NCI-H146 treated with DMSO at 0.1 percent for 48 hours (cell line): ENCODE measurements around the gene SHC3.

Experiments used
- DNase-seq: peaks from one replicate; lab custom pipeline; 2025; ENCODE audit not compliant: unreplicated experiment; lab: John Stamatoyannopoulos, UW

Gene SHC3

DNA sequence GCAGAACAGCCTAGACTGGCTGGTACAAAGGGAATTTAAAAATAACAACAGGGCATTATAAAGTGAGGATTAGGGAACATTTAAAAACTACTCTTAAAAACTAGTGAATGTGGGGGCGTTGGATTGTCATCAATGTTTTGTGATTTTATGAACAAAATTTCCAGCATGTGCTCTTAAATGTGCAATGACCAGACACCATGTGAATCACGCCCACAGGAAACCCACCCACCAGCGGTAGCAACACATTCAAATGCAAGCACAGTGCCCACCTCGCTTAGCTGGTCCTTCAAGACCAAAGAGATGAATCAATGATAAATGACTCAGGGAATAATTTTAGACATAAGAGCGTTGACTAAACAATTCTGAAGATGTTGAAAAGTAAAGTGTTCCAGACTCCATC, 146.4 kb downstream of the SHC3 start:
- DNase-seq, result no peak

DNA sequence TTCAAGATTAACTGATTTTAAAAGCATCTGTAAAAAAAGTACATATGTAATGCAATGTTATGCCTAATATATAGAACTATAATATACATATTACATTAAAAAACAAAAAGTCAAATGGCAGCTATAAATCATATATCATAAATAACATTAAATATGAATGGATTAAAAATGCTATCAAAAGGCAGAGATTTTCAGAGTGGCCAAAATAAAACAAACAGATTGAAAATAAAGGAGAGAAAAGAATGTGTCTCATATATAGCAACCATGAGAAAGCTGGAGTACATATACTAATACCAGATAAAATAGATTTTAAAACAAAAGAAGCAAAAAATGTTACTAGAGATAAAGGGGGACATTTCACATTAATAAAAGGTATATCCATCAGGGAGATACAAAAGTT, 148.8 kb downstream of the SHC3 start:
- no peak for DNase-seq

DNA sequence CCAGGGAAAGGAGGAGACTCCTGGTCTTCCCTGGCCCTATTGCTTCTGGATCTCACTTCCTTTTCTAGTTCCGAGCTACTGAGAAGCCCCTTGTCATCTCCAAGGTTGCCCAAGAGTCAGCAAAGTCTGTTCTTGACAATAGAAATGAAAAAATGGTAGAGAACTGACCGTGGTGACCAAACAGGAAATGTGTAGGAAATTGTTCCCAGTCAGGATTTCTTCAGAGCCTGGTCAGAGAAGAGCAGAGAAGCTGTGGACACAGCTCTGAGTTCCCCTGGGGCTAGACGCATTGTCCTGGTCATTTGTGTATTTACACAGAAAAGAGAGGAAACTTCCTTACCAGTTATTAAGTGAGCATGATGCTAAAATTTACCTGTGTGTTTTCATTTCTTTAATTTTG, 151.7 kb downstream of the SHC3 start:
- no peak for DNase-seq

DNA sequence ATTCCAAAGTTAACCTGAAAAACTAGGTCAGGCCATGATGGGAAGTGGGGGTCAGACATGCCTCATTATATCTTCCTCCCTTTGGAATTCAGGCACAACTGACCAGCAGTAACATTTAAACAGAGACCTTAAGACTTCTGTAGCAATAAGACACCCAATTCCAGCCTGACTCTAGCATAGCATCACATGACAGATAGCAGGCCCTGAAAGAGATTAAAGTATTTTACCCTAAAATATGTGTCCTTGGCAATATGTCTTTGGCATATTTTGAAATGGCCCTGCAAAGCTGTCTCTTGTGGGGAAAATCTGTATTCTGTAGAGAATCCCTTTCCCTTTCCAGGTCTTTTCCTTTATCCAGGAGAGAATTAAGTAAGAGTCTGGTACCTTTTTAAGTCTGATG, 153.1 kb downstream of the SHC3 start:
- DNase-seq, result no peak

DNA sequence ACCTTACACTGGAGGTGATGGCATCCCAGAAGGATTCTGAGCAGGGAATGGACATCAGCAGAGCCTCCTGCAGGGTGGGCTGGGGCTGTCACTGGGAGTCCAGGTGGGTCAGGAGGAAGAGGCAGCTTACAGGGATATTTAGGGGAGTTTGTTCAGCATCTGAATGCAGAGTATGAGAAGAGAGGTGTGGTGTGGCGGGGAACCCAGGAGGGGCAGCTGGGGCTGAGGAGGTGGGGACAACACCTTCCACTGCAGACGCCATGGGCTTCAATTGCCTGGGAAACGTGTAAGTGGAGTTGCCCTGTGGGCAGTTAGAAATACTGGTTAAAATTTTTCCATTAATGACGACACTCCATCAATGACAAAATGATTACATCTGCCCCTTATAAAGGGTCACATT, 153.9 kb downstream of the SHC3 start:
- DNase-seq, result no peak

DNA sequence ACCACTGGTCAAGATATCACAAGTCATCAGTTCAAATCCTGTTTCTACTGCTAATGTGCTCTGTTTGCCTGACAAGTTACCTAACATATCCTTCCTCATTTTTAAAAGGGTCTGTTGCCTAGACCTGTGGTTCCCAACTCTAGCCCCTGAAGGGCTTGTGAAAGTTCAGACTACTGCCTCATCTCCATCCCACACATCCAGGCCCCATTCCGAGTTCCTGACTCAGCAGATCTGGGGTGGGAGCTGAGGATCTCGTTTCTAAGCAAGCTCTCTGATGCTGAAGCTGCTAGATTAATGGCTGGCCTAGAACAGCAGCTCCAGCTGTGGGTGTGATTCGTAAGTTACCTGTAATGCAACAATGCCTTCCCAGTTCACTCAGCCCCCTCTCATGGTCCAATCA, 154.9 kb downstream of the SHC3 start:
- no peak for DNase-seq

DNA sequence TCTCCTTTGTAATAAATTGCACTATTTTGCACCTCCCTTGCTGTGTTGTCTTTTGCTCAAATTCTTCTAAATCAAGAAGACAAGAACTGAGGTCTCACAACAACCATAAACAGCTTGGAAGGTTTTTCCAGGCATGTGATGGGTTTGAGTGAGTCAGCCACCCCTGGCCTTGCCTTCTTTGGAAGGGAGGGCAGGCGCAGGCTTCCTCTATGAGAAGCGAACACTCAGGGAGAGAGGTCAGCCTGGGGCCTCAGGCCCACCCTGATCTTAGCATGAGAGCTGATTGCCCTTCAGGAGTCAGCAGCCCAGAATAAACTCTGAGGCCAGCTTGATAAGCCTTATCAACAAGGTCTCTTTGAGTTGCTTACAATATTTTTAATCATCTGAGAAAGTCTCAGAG, 155.7 kb downstream of the SHC3 start:
- DNase-seq, result no peak

DNA sequence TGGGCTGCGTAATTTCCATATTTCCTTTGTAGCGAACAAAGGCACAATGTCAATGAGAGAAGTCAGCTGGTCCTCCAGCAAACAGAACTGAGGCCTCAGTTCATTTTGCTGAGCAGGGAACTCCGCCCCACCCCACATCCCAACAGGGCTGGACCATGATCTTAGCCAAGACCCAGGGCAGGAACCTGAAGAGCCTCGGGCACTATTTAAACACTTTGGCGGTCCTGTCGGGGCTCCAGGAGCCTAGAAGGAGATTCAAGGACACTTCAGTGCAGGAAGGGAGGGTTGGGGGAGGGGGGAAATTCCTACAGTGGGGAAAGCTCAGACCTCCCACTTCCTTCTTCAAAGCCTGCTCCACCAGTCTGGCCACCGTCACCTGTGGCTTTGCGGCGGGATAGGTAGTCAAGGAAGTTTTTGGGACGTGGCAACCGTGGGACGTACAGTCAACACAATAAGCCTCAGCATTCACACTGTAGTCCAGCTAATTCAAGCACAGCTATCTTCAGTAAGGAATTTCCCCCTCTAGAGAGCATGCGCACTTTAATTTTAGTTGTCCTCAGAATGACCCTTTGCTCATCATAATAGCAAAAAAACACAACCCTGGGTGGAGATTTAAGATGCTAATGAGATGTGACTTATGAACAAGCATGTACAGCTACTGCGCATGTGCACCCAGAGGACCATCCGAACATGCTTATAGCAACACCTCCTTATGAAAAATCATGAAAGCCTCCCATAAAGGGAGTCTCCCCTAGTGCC, 156.4 kb downstream of the SHC3 start:
- no peak for DNase-seq

DNA sequence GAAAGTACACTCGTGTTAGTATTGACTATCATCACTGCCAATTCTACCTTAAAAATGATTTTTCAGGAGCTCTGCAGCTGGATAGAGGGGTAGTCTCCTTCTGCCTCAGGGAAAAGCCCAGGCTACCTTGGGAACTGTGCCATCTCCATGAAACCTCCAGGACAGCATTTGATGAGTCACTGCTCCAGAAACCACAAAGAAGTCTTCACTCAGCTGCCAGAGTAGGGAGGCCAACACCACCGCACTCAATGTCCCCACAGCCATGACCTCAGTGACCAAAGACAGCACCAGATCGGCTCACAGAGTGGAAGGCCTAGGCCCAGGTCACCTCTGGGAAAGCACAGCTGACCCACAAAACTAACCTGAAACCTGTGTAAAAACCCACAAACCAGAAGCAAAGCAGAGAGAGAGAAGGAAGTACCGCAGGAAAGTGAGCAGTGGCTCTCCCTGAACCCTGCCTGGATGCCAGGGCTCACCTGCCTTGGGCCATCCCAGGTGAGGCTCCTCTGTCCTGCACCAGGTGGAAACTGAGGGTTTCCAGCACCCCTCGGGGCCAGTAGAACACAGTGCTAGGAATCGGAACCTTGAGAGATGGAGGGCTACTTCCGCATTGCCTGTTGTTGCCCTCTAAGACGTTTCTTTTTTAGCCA, 157.3 kb downstream of the SHC3 start:
- DNase-seq, result no peak

DNA sequence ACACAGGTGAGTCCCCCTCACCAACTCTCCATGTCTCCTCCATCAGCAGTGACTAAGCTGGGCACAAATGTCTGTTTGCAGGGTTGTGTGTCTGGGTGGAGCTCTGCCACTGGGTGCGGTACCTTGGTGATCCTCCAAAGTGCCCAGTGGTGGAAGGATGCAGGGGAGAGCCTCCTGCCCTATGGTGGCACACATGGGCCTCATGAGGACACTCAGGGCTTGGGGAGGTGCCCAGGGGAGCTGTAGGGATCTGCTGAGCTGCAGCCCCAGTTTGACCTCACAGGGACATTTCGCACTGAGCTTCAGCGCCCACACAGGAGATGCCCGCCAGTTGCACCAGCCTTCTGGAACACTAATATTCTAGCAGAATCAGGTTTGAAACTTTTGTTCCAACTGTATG, 157.9 kb downstream of the SHC3 start:
- DNase-seq, result no peak

DNA sequence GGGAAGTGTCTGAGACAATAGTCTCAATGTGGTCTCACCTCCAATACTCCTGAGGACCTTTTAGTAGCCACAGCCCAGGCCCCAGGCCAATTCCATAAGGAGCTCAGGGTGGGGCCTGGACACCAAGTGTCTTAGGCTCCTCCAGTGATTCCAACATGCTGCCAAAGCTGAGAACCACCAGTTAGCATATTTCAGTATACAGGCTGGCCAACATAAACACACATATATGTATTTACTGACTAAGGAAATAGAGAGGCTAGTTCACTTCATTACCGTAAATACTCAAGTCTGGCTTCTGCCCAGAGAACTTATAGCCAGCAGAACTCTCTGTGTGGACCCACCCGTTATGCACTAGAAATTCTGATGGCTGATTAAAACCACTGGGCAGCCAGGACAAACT, 163.3 kb downstream of the SHC3 start:
- no peak for DNase-seq

DNA sequence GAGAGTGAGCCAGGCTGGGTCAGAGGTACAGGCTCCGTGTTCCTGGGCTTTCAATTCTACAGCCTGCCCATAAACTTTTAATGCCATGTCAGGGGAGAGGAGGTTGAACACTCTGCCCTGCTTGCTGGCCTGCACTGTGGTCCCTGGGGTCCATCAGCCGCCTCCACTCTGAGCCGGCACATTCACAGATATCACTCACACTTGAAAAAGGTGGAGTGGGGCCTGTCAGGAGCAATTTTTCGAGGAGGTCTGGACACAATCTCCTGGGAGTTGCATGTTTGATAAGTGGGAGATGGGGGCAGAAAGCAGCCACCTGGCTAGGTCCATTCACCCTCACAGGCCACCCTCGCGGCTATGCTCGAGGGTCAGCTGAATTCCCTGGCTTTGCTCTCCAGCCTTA, 164.5 kb downstream of the SHC3 start:
- no peak for DNase-seq

DNA sequence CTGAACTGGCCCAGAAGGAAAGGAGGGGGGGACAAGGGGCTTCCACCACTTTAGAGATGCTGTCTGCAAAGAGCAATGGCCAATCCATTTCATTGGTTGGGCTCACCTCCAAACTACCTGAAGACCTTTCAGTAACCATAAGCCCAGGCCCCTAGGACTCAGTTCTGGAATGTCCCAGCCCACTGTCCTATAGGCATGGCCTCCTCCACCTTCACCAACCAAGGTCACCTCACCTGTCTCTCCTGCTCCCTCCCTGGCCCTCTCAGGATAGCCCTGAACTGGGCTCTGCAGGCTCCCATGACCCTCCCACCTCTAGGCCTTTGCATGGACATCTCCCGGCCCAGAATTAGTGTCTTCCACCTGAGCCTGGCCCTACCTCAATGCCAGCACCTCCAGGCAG, 165.0 kb downstream of the SHC3 start:
- DNase-seq, result no peak

DNA sequence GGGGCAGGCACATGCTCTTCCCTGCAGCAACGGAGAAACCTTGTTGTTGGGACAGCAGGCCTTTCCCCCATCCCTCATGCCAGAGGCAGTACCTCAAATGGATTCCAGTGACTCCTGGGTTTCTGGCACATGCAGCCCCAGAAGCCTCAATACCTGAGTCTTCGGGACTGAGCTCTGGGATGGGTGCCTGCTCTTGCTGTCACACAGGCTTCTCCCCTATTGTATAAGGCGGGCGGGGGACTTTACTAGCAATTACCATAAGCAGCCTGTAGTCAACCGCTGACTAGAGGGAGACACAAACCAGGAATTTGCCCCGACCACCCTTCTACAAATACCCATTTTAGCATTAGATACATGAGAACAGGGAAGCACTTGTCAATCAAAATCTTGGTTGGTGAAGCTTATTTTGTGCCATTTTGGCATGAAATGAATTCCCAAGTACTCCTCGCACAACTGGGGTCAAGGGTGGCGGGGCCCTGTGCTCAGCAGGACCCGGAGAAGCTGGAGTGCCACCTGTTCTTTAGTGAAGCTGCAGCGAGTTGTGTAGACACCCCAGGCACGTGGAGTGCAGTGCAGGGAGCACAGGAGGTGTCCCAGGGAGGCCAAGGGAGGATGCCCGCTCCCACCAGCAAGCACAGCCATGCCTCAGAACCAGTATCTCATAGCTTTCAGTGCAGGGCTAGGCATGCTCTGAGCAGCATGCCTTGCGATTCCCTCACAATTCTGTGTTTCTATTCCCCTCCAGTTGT, 166.2 kb downstream of the SHC3 start:
- DNase-seq, result no peak

DNA sequence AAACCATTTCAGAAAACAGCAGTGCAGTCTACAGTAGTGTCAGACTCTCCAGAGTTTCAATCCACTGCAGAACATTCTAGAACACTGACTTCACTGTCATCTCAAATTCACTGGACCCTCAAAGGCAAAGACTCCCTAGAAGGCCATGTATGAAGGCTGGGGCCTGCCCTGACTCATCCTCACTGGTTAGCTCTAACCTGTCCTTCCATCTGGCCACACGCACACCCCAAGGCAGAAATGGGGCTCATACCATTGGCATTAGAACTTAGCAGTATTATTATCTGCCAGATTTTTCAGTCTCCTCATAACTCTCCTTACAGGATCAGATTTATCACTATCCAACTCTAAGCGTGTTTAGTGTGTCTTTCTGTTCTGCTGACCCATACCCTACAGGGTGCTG, 166.9 kb downstream of the SHC3 start:
- DNase-seq, result no peak

DNA sequence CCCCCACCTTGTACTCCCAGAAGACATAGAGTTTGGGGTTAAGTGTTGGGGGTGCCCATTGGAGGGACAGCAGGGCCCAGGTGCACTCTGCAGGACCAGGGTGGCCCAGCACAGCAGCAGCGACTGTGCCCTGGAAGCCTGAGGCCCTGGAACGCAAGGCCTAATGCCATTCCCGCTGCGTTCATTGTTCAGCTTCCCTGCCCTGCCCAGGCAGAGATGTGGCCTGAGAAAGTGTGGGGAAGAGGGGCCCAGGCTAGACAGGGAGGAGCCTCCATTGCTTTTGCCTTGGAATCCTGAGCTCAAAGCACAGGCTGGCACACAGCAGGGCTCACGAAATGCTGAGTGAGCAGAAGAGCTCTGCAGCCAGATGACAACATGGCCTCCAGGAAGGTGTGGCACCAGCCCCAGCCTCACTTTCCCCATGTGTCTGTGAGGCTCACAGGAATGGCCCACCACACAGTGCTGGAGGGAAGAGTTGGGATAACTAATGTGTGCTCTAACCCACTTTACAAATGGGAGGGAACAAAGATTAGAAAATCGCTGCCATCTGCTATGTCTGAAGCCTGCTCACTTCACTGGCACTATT, 168.0 kb downstream of the SHC3 start:
- DNase-seq, result no peak

DNA sequence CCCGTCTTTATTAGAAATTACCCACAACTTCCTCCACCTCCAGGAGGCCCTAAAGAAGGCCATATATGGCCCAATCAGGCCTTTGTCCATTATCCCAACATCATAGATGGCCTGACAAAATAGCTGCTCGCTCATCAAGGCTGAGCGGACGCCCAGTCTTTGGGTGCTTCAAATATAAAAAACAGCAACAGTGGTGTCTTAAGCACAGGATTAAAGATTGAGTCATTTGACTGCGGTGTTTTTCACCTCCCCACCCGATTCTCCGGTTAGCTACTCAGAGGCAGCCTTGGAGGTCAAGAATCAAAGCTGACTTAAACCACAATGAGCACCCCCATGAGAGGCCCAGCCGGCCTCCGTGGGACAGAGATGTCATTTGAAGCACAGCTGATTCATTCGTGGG, 168.6 kb downstream of the SHC3 start:
- DNase-seq, result no peak

DNA sequence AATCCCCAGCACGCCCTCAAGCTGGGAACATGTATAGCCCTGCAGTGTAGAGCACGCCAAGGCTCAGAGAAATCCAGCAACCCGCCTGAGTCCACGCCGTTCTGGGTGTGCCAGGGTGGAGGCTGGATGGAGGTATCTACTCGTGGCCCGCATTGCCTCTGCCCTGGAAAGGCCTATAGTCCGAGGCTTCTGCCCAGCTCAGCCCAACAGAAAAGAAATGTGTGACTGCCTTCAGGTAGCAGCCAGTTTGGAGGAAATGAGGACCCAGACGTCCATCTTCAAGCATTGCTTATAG, 169.1 kb downstream of the SHC3 start:
- no peak for DNase-seq

DNA sequence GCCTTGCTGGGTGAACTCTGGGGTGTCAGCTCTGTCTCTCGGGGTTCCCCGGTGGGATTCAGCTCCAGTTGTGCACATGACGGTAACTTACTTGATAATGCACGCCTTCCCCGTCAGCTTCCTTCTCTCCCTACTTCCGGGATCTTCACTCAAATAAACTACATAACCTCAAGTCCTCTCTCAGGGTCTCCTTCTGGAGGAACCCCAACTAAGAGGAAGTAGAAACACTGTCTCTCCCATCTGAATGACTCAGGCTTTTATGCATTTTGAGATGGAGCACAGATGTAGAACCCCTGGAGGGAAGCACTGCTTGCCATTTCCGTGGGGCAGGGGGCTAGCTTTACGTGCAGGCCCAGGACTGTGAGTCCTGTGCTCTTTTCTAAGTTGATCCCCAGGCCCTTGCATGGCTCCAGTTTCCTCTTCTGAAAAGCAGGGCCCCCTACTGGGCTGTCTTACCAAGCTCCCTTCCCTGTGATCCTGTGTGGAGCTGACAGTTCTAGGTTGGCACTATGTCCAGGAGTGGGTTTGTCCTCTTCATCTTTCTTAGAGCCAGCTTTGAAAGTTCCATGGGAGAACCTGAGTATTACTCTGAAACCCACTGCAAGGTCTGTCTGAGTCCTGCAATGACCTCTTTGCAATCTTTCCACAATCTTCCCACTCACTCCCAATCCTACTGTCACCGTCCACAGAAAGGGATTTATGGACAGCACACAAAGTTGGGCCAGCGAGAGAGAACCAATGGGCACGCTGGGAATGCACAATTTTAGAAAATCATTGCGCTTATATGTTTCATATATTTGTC, 169.7 kb downstream of the SHC3 start:
- no peak for DNase-seq

DNA sequence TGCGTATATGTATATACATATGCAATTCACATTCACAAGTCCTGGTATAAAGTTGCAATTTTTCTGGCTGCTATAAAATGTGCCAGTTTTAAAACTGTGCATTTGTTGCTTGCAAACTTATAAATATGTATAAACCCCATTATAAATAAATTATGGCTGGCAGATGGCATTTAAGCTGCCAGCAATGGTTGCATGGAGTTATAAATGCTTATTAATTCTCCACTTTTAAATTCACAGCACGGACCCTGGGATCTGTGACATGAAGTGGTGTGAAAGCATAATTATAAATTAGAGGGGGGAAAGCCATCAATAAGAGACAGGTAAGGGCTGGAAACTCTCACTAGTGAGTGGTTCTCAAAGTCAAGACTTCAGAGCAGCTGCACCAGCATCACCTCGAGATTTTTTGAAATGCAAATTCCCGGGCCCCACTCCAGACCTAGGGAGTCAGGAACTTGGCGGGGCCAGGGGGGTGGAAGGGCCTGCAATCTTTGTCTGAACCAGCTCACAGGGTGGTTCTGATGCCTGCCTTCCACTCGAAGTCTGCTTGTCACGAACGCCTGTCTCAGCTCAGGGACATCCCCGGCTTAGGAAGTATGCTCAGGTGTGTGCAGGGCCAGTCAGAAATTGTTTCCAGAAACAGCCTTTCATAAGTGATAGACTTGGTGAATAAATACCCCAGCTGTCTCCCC, 170.4 kb downstream of the SHC3 start:
- DNase-seq, result no peak
